H9 (cell line): ENCODE data around the gene GRIK4. TPM values are rescaled to one million over a fixed set of nuclear protein-coding genes. Genes with fewer than 3 reads are reported as not detected.

Experiments used
- DNase-seq: peaks from one replicate; pipeline ENCODE4 v3.0.0-alpha.2; 2017
- H2AFZ ChIP-seq: one replicate; pipeline ENCODE4 v1.6.1; 2013; ENCODE audit warnings: mild to moderate bottlenecking, low read length, control low read depth, moderate library complexity
- H2AK5ac ChIP-seq: 2 replicates; pipeline ENCODE4 v1.6.1; 2013; ENCODE audit warnings: low read length, control low read depth, mixed read lengths; ENCODE audit not compliant: insufficient read length
- H2BK120ac ChIP-seq: one replicate; pipeline ENCODE4 v1.6.1; 2013; ENCODE audit warnings: low read depth, mild to moderate bottlenecking, low read length, control low read depth, inconsistent platforms; ENCODE audit not compliant: poor library complexity, severe bottlenecking
- H2BK12ac ChIP-seq: 2 replicates; pipeline ENCODE4 v1.6.1; 2013; ENCODE audit warnings: low read length, control low read depth, mixed read lengths, low read depth; ENCODE audit not compliant: insufficient read length
- H2BK15ac ChIP-seq: 2 replicates; pipeline ENCODE4 v1.6.1; 2013; ENCODE audit warnings: low read depth, low read length, control low read depth
- H2BK20ac ChIP-seq: one replicate; pipeline ENCODE4 v1.6.1; 2013; ENCODE audit warnings: low read depth, mild to moderate bottlenecking, low read length, control low read depth, inconsistent platforms; ENCODE audit not compliant: poor library complexity, severe bottlenecking
- H2BK5ac ChIP-seq: 2 replicates; pipeline ENCODE4 v1.6.1; 2013; ENCODE audit warnings: low read length, control low read depth, mixed read lengths; ENCODE audit not compliant: insufficient read length
- H3K14ac ChIP-seq: 2 replicates; pipeline ENCODE4 v1.6.1; 2013; ENCODE audit warnings: low read length, control low read depth; ENCODE audit not compliant: insufficient read depth
- H3K18ac ChIP-seq: 2 replicates; pipeline ENCODE4 v1.6.1; 2013; ENCODE audit warnings: low read depth, mild to moderate bottlenecking, mixed read lengths, low read length, control low read depth; ENCODE audit not compliant: insufficient read length
- H3K23ac ChIP-seq: 2 replicates; pipeline ENCODE4 v1.6.1; 2013; ENCODE audit warnings: low read length, control low read depth, mixed read lengths, low read depth; ENCODE audit not compliant: insufficient read length
- H3K23me2 ChIP-seq: 2 replicates; pipeline ENCODE4 v1.6.1; 2013; ENCODE audit warnings: low read depth, mild to moderate bottlenecking, mixed read lengths, low read length, control low read depth; ENCODE audit not compliant: insufficient read length, poor library complexity, severe bottlenecking
- H3K27ac ChIP-seq: 2 replicates; pipeline ENCODE4 v1.5.1; 2013; ENCODE audit warnings: low read length, control low read depth, mixed read lengths, low read depth; ENCODE audit not compliant: insufficient read length
- H3K27me3 ChIP-seq: 2 replicates; pipeline ENCODE4 v1.6.1; 2013; ENCODE audit warnings: low read length, control low read depth, inconsistent platforms; ENCODE audit not compliant: insufficient read depth
- H3K4ac ChIP-seq: 2 replicates; pipeline ENCODE4 v1.6.1; 2013; ENCODE audit warnings: low read depth, mild to moderate bottlenecking, control low read depth, inconsistent platforms, low read length, moderate library complexity
- H3K4me1 ChIP-seq: 2 replicates; pipeline ENCODE4 v1.6.1; 2013; ENCODE audit warnings: low read length, control low read depth, inconsistent platforms; ENCODE audit not compliant: insufficient read depth
- H3K4me2 ChIP-seq: 2 replicates; pipeline ENCODE4 v1.6.1; 2013; ENCODE audit warnings: low read length, control low read depth, mixed read lengths; ENCODE audit not compliant: insufficient read length, insufficient read depth
- H3K56ac ChIP-seq: 2 replicates; pipeline ENCODE4 v1.6.1; 2013; ENCODE audit warnings: low read depth, mild to moderate bottlenecking, mixed read lengths, low read length, control low read depth; ENCODE audit not compliant: insufficient read length
- H3K79me1 ChIP-seq: 2 replicates; pipeline ENCODE4 v1.6.1; 2013; ENCODE audit warnings: low read depth, mild to moderate bottlenecking, moderate library complexity, low read length, control low read depth, inconsistent platforms; ENCODE audit not compliant: insufficient read depth, poor library complexity, severe bottlenecking
- H3K79me2 ChIP-seq: 2 replicates; pipeline ENCODE4 v1.6.1; 2013; ENCODE audit warnings: low read length, control low read depth, inconsistent platforms; ENCODE audit not compliant: insufficient read depth
- H3K9ac ChIP-seq: 2 replicates; pipeline ENCODE4 v1.6.1; 2013; ENCODE audit warnings: low read length, control low read depth, mixed read lengths; ENCODE audit not compliant: insufficient read length; ENCODE audit errors: extremely low read depth
- H3K9me3 ChIP-seq: one replicate; pipeline ENCODE4 v1.6.1; 2013; ENCODE audit warnings: low read depth, low read length, inconsistent platforms; ENCODE audit not compliant: control insufficient read depth
- H3T11ph ChIP-seq: one replicate; pipeline ENCODE4 v1.6.1; 2013; ENCODE audit warnings: mild to moderate bottlenecking, low read length, control low read depth, inconsistent platforms
- H4K20me1 ChIP-seq: one replicate; pipeline ENCODE4 v1.6.1; 2013; ENCODE audit not compliant: control insufficient read depth, insufficient read length, insufficient read depth
- H4K5ac ChIP-seq: 2 replicates; pipeline ENCODE4 v1.6.1; 2013; ENCODE audit warnings: low read depth, mild to moderate bottlenecking, mixed read lengths, low read length, control low read depth; ENCODE audit not compliant: insufficient read length
- H4K8ac ChIP-seq: replicated peaks from 2 replicates; pipeline ENCODE4 v1.6.1; 2013; ENCODE audit warnings: low read length, control low read depth, mixed read lengths, low read depth; ENCODE audit not compliant: insufficient read length
- H4K91ac ChIP-seq: 2 replicates; pipeline ENCODE4 v1.6.1; 2013; ENCODE audit warnings: low read depth, mild to moderate bottlenecking, moderate library complexity, mixed read lengths, low read length, control low read depth; ENCODE audit not compliant: insufficient read length
- H3K27ac Mint-ChIP-seq, 3 experiments: 2 replicates in 2 of 3; 3 replicates in 1 of 3; pipeline ENCODE4 v1.8.0; 2020 to 2021; ENCODE audit warnings: mixed read lengths in 3 of 3, mild to moderate bottlenecking in 1 of 3, moderate library complexity in 1 of 3
- H3K27me3 Mint-ChIP-seq: 2 replicates; pipeline ENCODE4 v1.8.0; 2021; ENCODE audit warnings: low read depth, mild to moderate bottlenecking, moderate library complexity, mixed read lengths
- H3K36me3 Mint-ChIP-seq, 3 experiments: 2 replicates in 2 of 3; 3 replicates in 1 of 3; pipeline ENCODE4 v1.8.0; 2020 to 2021; ENCODE audit warnings: low read depth in 3 of 3, mixed read lengths in 3 of 3; ENCODE audit not compliant: insufficient read depth in 1 of 3
- H3K4me1 Mint-ChIP-seq, 2 experiments: 2 replicates each; pipeline ENCODE4 v1.8.0; 2020; ENCODE audit warnings: mixed read lengths in 2 of 2
- H3K4me3 Mint-ChIP-seq, 2 experiments: 2 replicates in 1 of 2; 3 replicates in 1 of 2; pipeline ENCODE4 v1.8.0; 2020 to 2021; ENCODE audit warnings: mild to moderate bottlenecking in 2 of 2, mixed read lengths in 2 of 2, moderate library complexity in 1 of 2
- H3K9me3 Mint-ChIP-seq, 2 experiments: 2 replicates in 1 of 2; 3 replicates in 1 of 2; pipeline ENCODE4 v1.8.0; 2020; ENCODE audit warnings: mild to moderate bottlenecking in 2 of 2, mixed read lengths in 2 of 2, moderate library complexity in 1 of 2
- WGBS: extraction: QIAGEN DNeasy Blood & Tissue Kit; methylation state at CpG from one replicate; pipeline ENCODE4 v1.1.7; 2013; ENCODE audit warnings: missing lambda C conversion rate, low lambda C conversion rate, mixed read lengths; ENCODE audit not compliant: insufficient read length; ENCODE audit errors: extremely low coverage; 5-methylcytosine and 5-hydroxymethylcytosine counted together
- total RNA-seq: library from RNA; stranded (reverse); gene quantifications from 2 replicates; pipeline ENCODE4 v1.2.1, GENCODE V29; 2021
- TF ChIP-seq, protein P1 (sequence below): fragments of 200-600 bp; sonication (generic); conservative IDR thresholded peaks from 3 replicates; pipeline ENCODE4 v1.8.0; 2021; ENCODE audit warnings: antibody characterized with exemption, mild to moderate bottlenecking

The GRIK4 gene
- total RNA-seq, 1 experiment from 2014 or later, result 2.3 TPM

GRCh38 chr11:120698918-120699317 is 187.4 kb downstream of the GRIK4 start:
- no peaks in the 10 kb centered on the region for H3K79me2 ChIP-seq
- TF ChIP-seq, protein P1, sequence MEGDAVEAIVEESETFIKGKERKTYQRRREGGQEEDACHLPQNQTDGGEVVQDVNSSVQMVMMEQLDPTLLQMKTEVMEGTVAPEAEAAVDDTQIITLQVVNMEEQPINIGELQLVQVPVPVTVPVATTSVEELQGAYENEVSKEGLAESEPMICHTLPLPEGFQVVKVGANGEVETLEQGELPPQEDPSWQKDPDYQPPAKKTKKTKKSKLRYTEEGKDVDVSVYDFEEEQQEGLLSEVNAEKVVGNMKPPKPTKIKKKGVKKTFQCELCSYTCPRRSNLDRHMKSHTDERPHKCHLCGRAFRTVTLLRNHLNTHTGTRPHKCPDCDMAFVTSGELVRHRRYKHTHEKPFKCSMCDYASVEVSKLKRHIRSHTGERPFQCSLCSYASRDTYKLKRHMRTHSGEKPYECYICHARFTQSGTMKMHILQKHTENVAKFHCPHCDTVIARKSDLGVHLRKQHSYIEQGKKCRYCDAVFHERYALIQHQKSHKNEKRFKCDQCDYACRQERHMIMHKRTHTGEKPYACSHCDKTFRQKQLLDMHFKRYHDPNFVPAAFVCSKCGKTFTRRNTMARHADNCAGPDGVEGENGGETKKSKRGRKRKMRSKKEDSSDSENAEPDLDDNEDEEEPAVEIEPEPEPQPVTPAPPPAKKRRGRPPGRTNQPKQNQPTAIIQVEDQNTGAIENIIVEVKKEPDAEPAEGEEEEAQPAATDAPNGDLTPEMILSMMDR, result peak; percentile 24; the same call in 1 of the 3 replicates
- H3T11ph ChIP-seq, result no peak overlapping the region
- no peaks in the 10 kb centered on the region for H3K9me3 ChIP-seq
- no peak overlapping the region for H2BK5ac ChIP-seq
- H2BK15ac ChIP-seq, result no peak overlapping the region
- H3K79me1 ChIP-seq, result no peaks in the 10 kb centered on the region
- no peak overlapping the region for H4K91ac ChIP-seq
- H4K8ac ChIP-seq, result no peak overlapping the region
- no peaks in the 10 kb centered on the region for H3K4me1 ChIP-seq
- no peak overlapping the region for H3K14ac ChIP-seq
- no peak overlapping the region for H3K27ac ChIP-seq
- no peak overlapping the region for H2AK5ac ChIP-seq
- Mint-ChIP-seq H3K4me3 (no peak overlapping the region), H3K27ac (no peak overlapping the region), H3K27me3 (no peaks in the 10 kb centered on the region; the same call in 1 of the 2 replicates), H3K9me3 (no peaks in the 10 kb centered on the region), H3K4me1 (peaks cover 7 to 15% of the 10 kb centered on the region in 2 experiments; a peak in 3 of 4 replicates), H3K36me3 (no peaks in the 10 kb centered on the region)
- H4K20me1 ChIP-seq, result no peaks in the 10 kb centered on the region
- no peak overlapping the region for H2BK12ac ChIP-seq
- H3K23me2 ChIP-seq, result no peaks in the 10 kb centered on the region
- H3K23ac ChIP-seq, result no peak overlapping the region
- no peaks in the 10 kb centered on the region for H3K27me3 ChIP-seq
- no peak overlapping the region for H3K9ac ChIP-seq
- no peak overlapping the region for H3K4ac ChIP-seq
- WGBS, result no CpG with 5 or more reads among the region's 6 CpGs
- no peak overlapping the region for H2BK120ac ChIP-seq
- no peak overlapping the region for H3K4me2 ChIP-seq
- H2AFZ ChIP-seq, result no peak overlapping the region
- no peak overlapping the region for H3K56ac ChIP-seq
- H4K5ac ChIP-seq, result no peak overlapping the region
- no peak overlapping the region for H3K18ac ChIP-seq
- DNase-seq, result no peak
- no peak overlapping the region for H2BK20ac ChIP-seq
